DOHH2 (cell line): Measurements from ENCODE around the gene SLX4.

Experiments used
- EZH2phosphoT487 ChIP-seq: fragments of 200-600 bp; sonication (generic); IDR thresholded peaks from 2 replicates; pipeline ENCODE4 v1.6.1; 2017; ENCODE audit warnings: borderline replicate concordance, mild to moderate bottlenecking, antibody characterized with exemption, low read length, moderate library complexity, mixed read lengths
- TF ChIP-seq, protein P1 (sequence below): fragments of 200-600 bp; sonication (generic); IDR thresholded peaks from one replicate; pipeline ENCODE4 v1.5.1; 2014; ENCODE audit warnings: antibody characterized with exemption, mild to moderate bottlenecking, low read depth, low read length; ENCODE audit not compliant: poor library complexity, severe bottlenecking

DNA sequence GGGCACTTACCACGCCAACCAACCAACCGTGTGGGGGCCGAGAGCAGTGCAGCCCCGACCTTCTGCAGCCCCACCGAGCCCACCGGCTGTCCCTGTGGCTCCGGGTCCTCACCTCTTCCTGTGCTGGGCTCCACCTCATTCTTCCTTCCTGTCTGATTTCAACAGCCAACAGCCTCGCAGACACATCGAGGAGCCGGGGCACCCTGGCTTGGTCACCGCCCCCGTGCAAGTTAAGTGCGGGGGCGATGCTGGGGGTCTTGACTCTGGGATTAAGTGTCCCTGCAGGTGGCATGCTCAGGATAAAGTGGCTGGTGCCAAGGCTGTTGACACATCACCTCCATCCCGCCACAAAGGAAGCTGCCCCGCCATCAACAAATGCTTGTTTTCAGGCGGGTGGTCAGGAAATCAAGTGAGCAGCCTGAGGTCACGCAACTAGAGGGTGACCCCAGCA is 34.1 kb downstream of the SLX4 start, which contains the start of gene NLRC3:
- TF ChIP-seq EZH2phosphoT487 = no peak
- TF ChIP-seq, protein P1, sequence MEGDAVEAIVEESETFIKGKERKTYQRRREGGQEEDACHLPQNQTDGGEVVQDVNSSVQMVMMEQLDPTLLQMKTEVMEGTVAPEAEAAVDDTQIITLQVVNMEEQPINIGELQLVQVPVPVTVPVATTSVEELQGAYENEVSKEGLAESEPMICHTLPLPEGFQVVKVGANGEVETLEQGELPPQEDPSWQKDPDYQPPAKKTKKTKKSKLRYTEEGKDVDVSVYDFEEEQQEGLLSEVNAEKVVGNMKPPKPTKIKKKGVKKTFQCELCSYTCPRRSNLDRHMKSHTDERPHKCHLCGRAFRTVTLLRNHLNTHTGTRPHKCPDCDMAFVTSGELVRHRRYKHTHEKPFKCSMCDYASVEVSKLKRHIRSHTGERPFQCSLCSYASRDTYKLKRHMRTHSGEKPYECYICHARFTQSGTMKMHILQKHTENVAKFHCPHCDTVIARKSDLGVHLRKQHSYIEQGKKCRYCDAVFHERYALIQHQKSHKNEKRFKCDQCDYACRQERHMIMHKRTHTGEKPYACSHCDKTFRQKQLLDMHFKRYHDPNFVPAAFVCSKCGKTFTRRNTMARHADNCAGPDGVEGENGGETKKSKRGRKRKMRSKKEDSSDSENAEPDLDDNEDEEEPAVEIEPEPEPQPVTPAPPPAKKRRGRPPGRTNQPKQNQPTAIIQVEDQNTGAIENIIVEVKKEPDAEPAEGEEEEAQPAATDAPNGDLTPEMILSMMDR = no peak
